Liver (tissue), 9 donors: Measurements from ENCODE around the gene CGN. TPM values are rescaled to one million over a fixed set of nuclear protein-coding genes. Genes with fewer than 3 reads are reported as not detected.

ENCODE experiments used
- DNase-seq: peaks from one replicate; pipeline ENCODE4 v3.0.0-alpha.2; 2017; ENCODE audit warnings: low spot score
- H3K27ac ChIP-seq, 2 donors: one replicate each; pipeline ENCODE4 v1.7.0; 2013; ENCODE audit warnings: inconsistent platforms in 2 of 2, low read length in 2 of 2, control low read depth in 1 of 2, low read depth in 1 of 2, mild to moderate bottlenecking in 1 of 2
- H3K27me3 ChIP-seq, 4 donors: one replicate each; pipeline versions ENCODE4 v1.6.1 to v1.7.0; 2013; ENCODE audit warnings: low read length in 3 of 4, inconsistent platforms in 1 of 4, mild to moderate bottlenecking in 1 of 4, moderate library complexity in 1 of 4; ENCODE audit not compliant: control insufficient read depth in 4 of 4, insufficient read depth in 4 of 4
- H3K36me3 ChIP-seq, 4 donors: one replicate each; pipeline versions ENCODE4 v1.6.1 to v1.7.0; 2013; ENCODE audit warnings: low read length in 3 of 4, mild to moderate bottlenecking in 3 of 4, low read depth in 1 of 4, moderate library complexity in 1 of 4; ENCODE audit not compliant: control insufficient read depth in 4 of 4, insufficient read depth in 3 of 4
- H3K4me1 ChIP-seq, 4 donors: one replicate each; pipeline versions ENCODE4 v1.6.1 to v1.7.0; 2013; ENCODE audit warnings: low read length in 3 of 4, mild to moderate bottlenecking in 3 of 4, moderate library complexity in 1 of 4; ENCODE audit not compliant: control insufficient read depth in 4 of 4, insufficient read depth in 4 of 4
- H3K4me3 ChIP-seq, 3 donors: one replicate each; pipeline versions ENCODE4 v1.6.1 to v1.7.0; 2013; ENCODE audit warnings: low read length in 3 of 3, control low read depth in 1 of 3, low read depth in 1 of 3, mild to moderate bottlenecking in 1 of 3
- H3K9ac ChIP-seq, 2 donors: one replicate each; pipeline ENCODE4 v1.7.0; 2013; ENCODE audit warnings: low read length in 2 of 2, mild to moderate bottlenecking in 2 of 2, moderate library complexity in 2 of 2, control low read depth in 1 of 2, low read depth in 1 of 2
- H3K9me3 ChIP-seq, 4 donors: one replicate each; pipeline versions ENCODE4 v1.6.1 to v1.7.0; 2013; ENCODE audit warnings: low read length in 3 of 4; ENCODE audit not compliant: control insufficient read depth in 4 of 4
- ATF3 ChIP-seq: IDR thresholded peaks from 2 replicates; pipeline ENCODE4 v1.6.1; 2016; ENCODE audit warnings: antibody characterized with exemption
- CTCF ChIP-seq: fragments of 150-350 bp; IDR thresholded peaks from 2 replicates; pipeline ENCODE4 v1.5.1; 2017; ENCODE audit warnings: improper control_type of control experiment, low read depth, low read length; ENCODE audit not compliant: missing input control
- EGR1 ChIP-seq, 2 donors: IDR thresholded peaks; 2 replicates each; pipeline ENCODE4 v1.6.1; 2016 to 2018; ENCODE audit warnings: antibody characterized with exemption in 2 of 2, low read depth in 2 of 2
- FOXA1 ChIP-seq: IDR thresholded peaks from 2 replicates; pipeline ENCODE4 v1.6.1; 2016; ENCODE audit warnings: antibody characterized with exemption
- FOXA2 ChIP-seq: IDR thresholded peaks from 2 replicates; pipeline ENCODE4 v1.6.1; 2016; ENCODE audit warnings: antibody characterized with exemption
- GABPA ChIP-seq, 2 donors: IDR thresholded peaks in 1 of 2; conservative IDR thresholded peaks in 1 of 2; 2 replicates each; pipeline ENCODE4 v1.6.1; 2016; ENCODE audit warnings: antibody characterized with exemption in 2 of 2, mild to moderate bottlenecking in 1 of 2, moderate library complexity in 1 of 2
- HNF4A ChIP-seq, 2 donors: conservative IDR thresholded peaks; 2 replicates each; pipeline ENCODE4 v1.6.1; 2016; ENCODE audit warnings: antibody characterized with exemption in 2 of 2, mild to moderate bottlenecking in 2 of 2
- HNF4G ChIP-seq: IDR thresholded peaks from 2 replicates; pipeline ENCODE4 v1.6.1; 2016; ENCODE audit warnings: antibody characterized with exemption
- JUND ChIP-seq, 2 donors: IDR thresholded peaks; 2 replicates each; pipeline ENCODE4 v1.6.1; 2016; ENCODE audit warnings: antibody characterized with exemption in 2 of 2
- MAX ChIP-seq: IDR thresholded peaks from 2 replicates; pipeline ENCODE4 v1.6.1; 2016; ENCODE audit warnings: antibody characterized with exemption
- NR2F2 ChIP-seq: IDR thresholded peaks from 2 replicates; pipeline ENCODE4 v1.6.1; 2016; ENCODE audit warnings: antibody characterized with exemption
- RAD21 ChIP-seq, 2 donors: IDR thresholded peaks; 2 replicates each; pipeline ENCODE4 v1.6.1; 2016; ENCODE audit warnings: antibody characterized with exemption in 2 of 2, mild to moderate bottlenecking in 2 of 2
- REST ChIP-seq: IDR thresholded peaks from 2 replicates; pipeline ENCODE4 v1.6.1; 2016; ENCODE audit warnings: antibody characterized with exemption, mild to moderate bottlenecking
- RXRA ChIP-seq, 2 donors: IDR thresholded peaks; 2 replicates each; pipeline ENCODE4 v1.6.1; 2017 to 2018; ENCODE audit warnings: antibody characterized with exemption in 2 of 2, mild to moderate bottlenecking in 1 of 2
- SP1 ChIP-seq: IDR thresholded peaks from 2 replicates; pipeline ENCODE4 v1.6.1; 2018; ENCODE audit warnings: antibody characterized with exemption, mild to moderate bottlenecking
- TAF1 ChIP-seq: conservative IDR thresholded peaks from 2 replicates; pipeline ENCODE4 v1.6.1; 2016; ENCODE audit warnings: antibody characterized with exemption, mild to moderate bottlenecking
- ZBTB33 ChIP-seq: IDR thresholded peaks from 2 replicates; pipeline ENCODE4 v1.6.1; 2016; ENCODE audit warnings: antibody characterized with exemption
- WGBS: extraction: QIAGEN DNeasy Blood & Tissue Kit; methylation state at CpG from one replicate; pipeline ENCODE4 v1.1.7; 2013; 5-methylcytosine and 5-hydroxymethylcytosine counted together
- polyA plus RNA-seq, 2 donors: library from polyadenylated mRNA; stranded (reverse) in 1 of 2; unstranded in 1 of 2; fragments of 200-250 nt in 1 of 2; fragments of >200 nt in 1 of 2; fragmentation: Nextera tagmentation in 1 of 2; extraction: Ambion mirVana in 1 of 2; gene quantifications; one replicate each; pipeline versions ENCODE4 v1.2.1 to v1.2.3, GENCODE V29; 2013 to 2015
- total RNA-seq, 2 donors: library from RNA; depleted of rRNA; stranded (reverse); fragments of >200 nt; gene quantifications; one replicate each; pipeline ENCODE4 v1.2.3, GENCODE V29; 2014
- donor health status: healthy.
- donor health status: healthy.
- donor health status: healthy.
- donor health status: healthy.
- donor health status: healthy.

CGN gene
- total and polyA plus RNA-seq, 4 donors: 16.9 to 48.9 (median 19.4) TPM

GRCh38 chr1:151492120-151492519 lies 19.1 kb upstream of the CGN start:
- 59% methylated on average over 1 of the region's 1 CpG for WGBS
- H3K36me3 ChIP-seq: no peaks in the 10 kb centered on the region
- H3K27me3 ChIP-seq: no peaks in the 10 kb centered on the region
- TF ChIP-seq RAD21 (IDR thresholded peaks at IDR 0.05) (no peak), FOXA1 (no peak), CTCF (no peak), JUND (IDR thresholded peaks at IDR 0.05) (no peak), SP1 (no peak), TAF1 (no peak), ZBTB33 (no peak), NR2F2 (no peak), RXRA (IDR thresholded peaks at IDR 0.05) (no peak), MAX (no peak), GABPA (IDR thresholded peaks at IDR 0.05 in 1 of 2, conservative IDR thresholded peaks at IDR 0.05 in 1 of 2) (no peak), FOXA2 (no peak), HNF4A (conservative IDR thresholded peaks at IDR 0.05) (no peak), HNF4G (no peak), EGR1 (IDR thresholded peaks at IDR 0.05; ENCODE audit: low read depth in 2 of 2) (no peak), REST (no peak), ATF3 (no peak)
- no peak overlapping the region for H3K27ac ChIP-seq
- H3K9ac ChIP-seq: no peak overlapping the region
- H3K4me3 ChIP-seq: no peak overlapping the region
- H3K9me3 ChIP-seq: no peaks in the 10 kb centered on the region
- no peaks in the 10 kb centered on the region for H3K4me1 ChIP-seq
- no peak for DNase-seq

GRCh38 chr1:151493042-151493441 lies 18.1 kb upstream of the CGN start:
- WGBS: 91% methylated on average over 3 of the region's 3 CpGs
- Histone ChIP-seq H3K9me3 (no peaks in the 10 kb centered on the region), H3K36me3 (no peaks in the 10 kb centered on the region), H3K27me3 (no peaks in the 10 kb centered on the region), H3K9ac (no peak overlapping the region), H3K27ac (no peak overlapping the region), H3K4me3 (no peak overlapping the region), H3K4me1 (no peaks in the 10 kb centered on the region)
- DNase-seq: no peak
- no peak for TF ChIP-seq EGR1 (IDR thresholded peaks at IDR 0.05; ENCODE audit: low read depth in 2 of 2)
- TF ChIP-seq ZBTB33: no peak
